ENCODE data around the gene ANKEF1. TPM values are rescaled to one million over a fixed set of nuclear protein-coding genes. Genes with fewer than 3 reads are reported as not detected.

Gene ANKEF1
- 7.4 TPM for total RNA-seq

GRCh38 chr20:10034717-10035571 lies at the start of gene ANKEF1:
TSS of gene ANKEF1 (plus strand) at chr20:10034987. CDS start at chr20:10038302, 3,315 bp downstream.

Other genes starting within 250 kb of the ANKEF1 start
- gene PAK5, start 195.9 kb upstream of the ANKEF1 start, total RNA-seq, result 12.2 TPM
- gene SNAP25, start 183.8 kb downstream of the ANKEF1 start, total RNA-seq, result 162 TPM